ENCODE measurements around the gene IPPK.

The IPPK gene

DNA sequence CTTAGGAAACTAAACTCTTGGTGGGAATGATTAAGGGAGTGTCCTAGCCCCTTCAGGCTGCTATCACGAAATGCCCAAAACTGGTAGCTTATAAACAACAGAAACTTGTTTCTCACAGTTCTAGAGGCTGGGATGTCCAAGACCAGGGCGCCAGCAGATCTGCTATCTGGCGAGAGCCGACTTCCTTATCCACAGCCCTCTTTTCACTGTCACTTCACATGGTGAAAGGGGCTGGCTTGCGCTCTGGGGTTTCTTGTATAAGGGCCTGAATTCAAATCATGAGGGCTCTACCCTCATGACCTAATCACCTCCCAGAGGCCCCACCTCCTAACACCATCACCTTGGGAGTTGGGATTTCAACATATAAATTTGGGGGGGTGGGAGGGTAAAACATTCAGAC lies 49.1 kb downstream of the IPPK start:
- no peaks in the 10 kb centered on the region for H3K27me3 ChIP-seq (replicated peaks; ENCODE audit: insufficient read depth, low read length)
- H3K4me3 ChIP-seq (ENCODE audit: low read length) = no peak overlapping the region
- no peak for TF ChIP-seq CTCF (IDR thresholded peaks at IDR 0.05; ENCODE audit: low read length)
- TF ChIP-seq EZH2 (optimal IDR thresholded peaks at IDR 0.05; ENCODE audit: low read depth, low read length) = no peak
- no peak for TF ChIP-seq EZH2phosphoT487 (IDR thresholded peaks at IDR 0.05; ENCODE audit: low read length)
- H3F3A ChIP-seq (ENCODE audit: insufficient read depth, low read length) = no peaks in the 10 kb centered on the region
- H3K4me2 ChIP-seq (ENCODE audit: low read depth, low read length) = no peak overlapping the region
- H2AFZ ChIP-seq (ENCODE audit: low read length) = no peak overlapping the region
- DNase-seq = no peak
- H3K36me3 ChIP-seq (replicated peaks; ENCODE audit: insufficient read depth, low read length) = no peaks in the 10 kb centered on the region
- H3K9ac ChIP-seq (ENCODE audit: low read length) = no peak overlapping the region
- no peak overlapping the region for H3K27ac ChIP-seq (ENCODE audit: low read length)
- H3K79me2 ChIP-seq (ENCODE audit: low read length) = no peaks in the 10 kb centered on the region
- no peaks in the 10 kb centered on the region for H4K20me1 ChIP-seq (ENCODE audit: insufficient read depth, low read length)
- no peaks in the 10 kb centered on the region for H3K9me3 ChIP-seq (replicated peaks; ENCODE audit: insufficient read depth, low read length)
- H3K4me1 ChIP-seq (ENCODE audit: low read length) = no peaks in the 10 kb centered on the region
- no peaks in the 10 kb centered on the region for H3K9me2 ChIP-seq (replicated peaks; ENCODE audit: insufficient read depth, low read length)

DNA sequence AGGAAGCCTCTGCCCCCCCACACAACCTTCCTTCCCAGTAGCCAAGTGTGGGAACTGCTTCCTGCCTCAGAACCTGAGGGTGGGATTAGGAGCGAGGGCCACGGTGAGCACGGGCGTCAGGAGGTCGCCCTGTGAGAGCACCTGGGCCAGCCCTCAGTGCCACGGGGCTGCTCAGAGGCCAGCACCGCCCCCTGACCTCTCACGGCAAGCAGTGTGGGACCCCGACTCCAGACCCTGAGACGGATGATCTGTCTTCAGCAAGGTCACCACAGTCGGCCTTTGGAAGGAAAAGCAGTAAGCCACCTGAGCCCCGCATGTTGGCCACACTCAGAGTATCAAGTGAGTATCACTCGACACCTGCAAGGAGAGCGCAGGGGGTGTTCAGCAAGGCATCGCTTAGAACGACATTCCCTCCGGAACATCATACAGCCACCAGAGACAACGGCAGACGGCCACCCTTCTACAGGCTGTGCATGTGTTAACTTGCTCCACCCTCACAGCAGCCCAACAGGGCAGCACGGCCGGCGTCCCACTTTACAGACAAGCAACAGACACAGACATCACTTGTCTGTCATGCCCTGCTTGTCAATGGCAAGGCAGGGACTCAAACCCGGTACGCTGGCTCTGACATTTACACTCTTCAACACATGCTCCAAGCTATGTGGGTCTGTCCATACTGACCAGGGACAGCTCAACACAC lies 50.2 kb downstream of the IPPK start:
- Histone ChIP-seq H3K4me2 (ENCODE audit: low read depth, low read length) (no peak overlapping the region), H3K27ac (ENCODE audit: low read length) (no peak overlapping the region), H3K36me3 (replicated peaks; ENCODE audit: insufficient read depth, low read length) (peaks cover 10% of the 10 kb centered on the region; the same call in 1 of the 2 replicates), H3F3A (ENCODE audit: insufficient read depth, low read length) (no peaks in the 10 kb centered on the region), H2AFZ (ENCODE audit: low read length) (no peak overlapping the region), H3K9ac (ENCODE audit: low read length) (no peak overlapping the region), H3K9me3 (replicated peaks; ENCODE audit: insufficient read depth, low read length) (no peaks in the 10 kb centered on the region), H3K4me1 (ENCODE audit: low read length) (no peaks in the 10 kb centered on the region), H3K4me3 (ENCODE audit: low read length) (no peak overlapping the region), H4K20me1 (ENCODE audit: insufficient read depth, low read length) (no peaks in the 10 kb centered on the region), H3K9me2 (replicated peaks; ENCODE audit: insufficient read depth, low read length) (no peaks in the 10 kb centered on the region), H3K79me2 (ENCODE audit: low read length) (no peaks in the 10 kb centered on the region), H3K27me3 (replicated peaks; ENCODE audit: insufficient read depth, low read length) (no peaks in the 10 kb centered on the region)
- no peak for DNase-seq
- TF ChIP-seq EZH2phosphoT487 (IDR thresholded peaks at IDR 0.05; ENCODE audit: low read length) = no peak
- no peak for TF ChIP-seq CTCF (IDR thresholded peaks at IDR 0.05; ENCODE audit: low read length)
- no peak for TF ChIP-seq EZH2 (optimal IDR thresholded peaks at IDR 0.05; ENCODE audit: low read depth, low read length)

DNA sequence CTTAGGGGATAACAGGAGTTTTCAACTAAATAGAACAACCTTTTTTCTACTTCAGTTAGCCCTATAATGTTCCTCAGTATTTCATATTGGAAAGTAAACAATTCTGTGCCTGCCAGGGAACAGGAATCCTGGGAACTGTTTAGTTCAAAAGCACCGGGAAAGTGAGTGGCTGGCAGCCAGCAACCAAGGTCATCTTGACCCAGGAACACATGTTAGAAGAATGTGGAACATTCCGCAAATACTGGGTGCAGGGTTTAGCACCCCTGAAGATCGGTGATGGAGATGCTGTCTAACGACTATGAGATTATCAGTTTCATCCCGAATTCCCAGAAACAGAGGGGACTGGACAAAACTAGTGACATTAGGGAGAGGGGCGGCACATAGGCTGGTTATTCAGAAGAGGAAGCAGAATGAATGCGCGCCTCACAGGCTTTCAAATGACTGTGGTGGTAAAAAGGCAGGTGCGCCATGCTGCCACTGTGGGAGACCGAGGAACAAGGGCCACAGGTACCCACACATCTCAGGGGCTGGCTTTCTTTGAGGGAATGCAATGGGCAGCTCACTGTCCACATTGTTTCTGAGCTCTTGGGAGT lies 51.2 kb downstream of the IPPK start:
- Histone ChIP-seq H4K20me1 (ENCODE audit: insufficient read depth, low read length) (no peaks in the 10 kb centered on the region), H3K9me2 (replicated peaks; ENCODE audit: insufficient read depth, low read length) (no peaks in the 10 kb centered on the region), H3K79me2 (ENCODE audit: low read length) (no peaks in the 10 kb centered on the region), H3K9me3 (replicated peaks; ENCODE audit: insufficient read depth, low read length) (no peaks in the 10 kb centered on the region), H3K27me3 (replicated peaks; ENCODE audit: insufficient read depth, low read length) (no peaks in the 10 kb centered on the region), H3K4me3 (ENCODE audit: low read length) (no peak overlapping the region), H3K4me2 (ENCODE audit: low read depth, low read length) (no peak overlapping the region), H3K27ac (ENCODE audit: low read length) (no peak overlapping the region), H3K9ac (ENCODE audit: low read length) (no peak overlapping the region), H2AFZ (ENCODE audit: low read length) (no peak overlapping the region), H3F3A (ENCODE audit: insufficient read depth, low read length) (no peaks in the 10 kb centered on the region), H3K36me3 (replicated peaks; ENCODE audit: insufficient read depth, low read length) (peaks cover 12% of the 10 kb centered on the region; the same call in 1 of the 2 replicates), H3K4me1 (ENCODE audit: low read length) (no peaks in the 10 kb centered on the region)
- DNase-seq = no peak
- TF ChIP-seq CTCF (IDR thresholded peaks at IDR 0.05; ENCODE audit: low read length) = no peak
- no peak for TF ChIP-seq EZH2 (optimal IDR thresholded peaks at IDR 0.05; ENCODE audit: low read depth, low read length)
- no peak for TF ChIP-seq EZH2phosphoT487 (IDR thresholded peaks at IDR 0.05; ENCODE audit: low read length)
